NCI-H2107 (cell line): Measurements from ENCODE around the gene SRRM5.
"Not testable (repeated sequence)": the region's sequence is repeated elsewhere in the genome, so short reads cannot be mapped to it uniquely, and the experiment has no call there.

Experiments
- DNase-seq: peaks from one replicate; lab custom pipeline; 2025; lab: John Stamatoyannopoulos, UW

The SRRM5 gene

GRCh38 chr19:43638995-43639518 is 27.2 kb downstream of the SRRM5 start:
- no peak for DNase-seq

- DNase-seq: no peak
These were observed 27.9 kb downstream of the SRRM5 start, which contains the start of gene CADM4 for GRCh38 chr19:43639519-43640423. Gene CADM4 (minus strand): TSS chr19:43639850. CDS start chr19:43639790, 60 bp downstream.

- no peak for DNase-seq
These were observed 28.5 kb downstream of the SRRM5 start for GRCh38 chr19:43640424-43640757.

DNA sequence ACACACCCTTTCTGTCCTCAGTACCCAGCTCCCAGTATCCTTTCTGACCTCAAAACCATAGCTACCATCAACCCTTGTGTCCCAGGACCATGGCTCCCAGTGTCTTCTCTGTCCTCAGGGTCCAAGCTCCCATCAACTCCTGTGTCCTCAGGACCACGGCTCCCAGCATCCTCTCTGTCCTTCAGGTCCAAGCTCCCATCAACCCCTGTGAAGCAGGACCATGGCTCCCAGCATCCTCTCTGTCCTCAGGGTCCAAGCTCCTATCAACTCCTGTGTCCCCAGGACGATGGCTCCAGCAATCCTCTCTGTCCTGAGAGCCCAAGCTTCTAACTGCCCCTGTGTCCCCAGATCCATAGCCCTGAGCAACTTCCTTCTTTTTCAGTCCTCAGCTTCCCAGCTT is 29.4 kb downstream of the SRRM5 start:
- no peak for DNase-seq

- no peak for DNase-seq
These were observed 30.6 kb downstream of the SRRM5 start for GRCh38 chr19:43642531-43642930.

GRCh38 chr19:43643326-43643725 is 31.4 kb downstream of the SRRM5 start:
- no peak for DNase-seq

- DNase-seq: no peak
These were observed 32.3 kb downstream of the SRRM5 start for GRCh38 chr19:43644181-43644580.

DNA sequence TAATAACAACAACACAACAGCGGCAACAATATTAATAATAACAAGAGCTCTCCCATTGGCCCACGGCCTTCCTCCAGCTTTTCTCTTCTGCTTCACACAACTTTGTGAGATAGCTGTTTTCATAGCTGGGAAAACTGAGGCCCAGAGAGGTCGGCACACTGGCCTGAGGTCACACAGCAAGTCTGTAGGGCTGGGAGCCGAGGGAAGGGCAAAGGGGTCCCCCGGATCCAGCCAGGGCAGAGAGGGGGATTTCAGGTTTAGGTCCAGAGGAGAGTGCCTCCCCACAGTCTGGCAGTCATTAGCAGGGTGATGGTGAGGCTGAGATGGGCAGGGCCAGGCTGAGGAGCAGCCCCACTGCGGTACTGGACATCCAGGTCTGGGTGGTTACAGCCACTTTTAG is 36.7 kb downstream of the SRRM5 start:
- DNase-seq: no peak

- DNase-seq: no peak
These were observed 37.6 kb downstream of the SRRM5 start for GRCh38 chr19:43649514-43649913.

DNA sequence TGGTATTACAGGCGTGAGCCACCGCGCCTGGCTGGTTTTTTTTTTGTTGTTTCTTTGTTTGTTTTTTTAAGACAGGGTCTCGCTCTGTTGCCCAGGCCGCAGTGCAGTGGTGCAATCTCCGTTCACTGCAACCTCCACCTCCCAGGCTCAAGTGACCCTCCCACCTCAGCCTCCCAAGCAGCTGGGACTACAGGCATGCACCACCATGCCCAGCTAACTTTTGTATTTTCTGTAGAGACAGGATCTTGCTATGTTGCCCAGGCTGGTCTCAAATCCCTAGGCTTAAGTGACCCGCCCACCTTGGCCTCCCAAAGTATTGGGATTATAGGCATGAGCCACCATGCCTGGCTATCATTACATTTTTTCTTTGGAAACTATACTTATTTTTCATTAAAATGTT is 38.4 kb downstream of the SRRM5 start:
- not testable (repeated sequence) for DNase-seq

DNA sequence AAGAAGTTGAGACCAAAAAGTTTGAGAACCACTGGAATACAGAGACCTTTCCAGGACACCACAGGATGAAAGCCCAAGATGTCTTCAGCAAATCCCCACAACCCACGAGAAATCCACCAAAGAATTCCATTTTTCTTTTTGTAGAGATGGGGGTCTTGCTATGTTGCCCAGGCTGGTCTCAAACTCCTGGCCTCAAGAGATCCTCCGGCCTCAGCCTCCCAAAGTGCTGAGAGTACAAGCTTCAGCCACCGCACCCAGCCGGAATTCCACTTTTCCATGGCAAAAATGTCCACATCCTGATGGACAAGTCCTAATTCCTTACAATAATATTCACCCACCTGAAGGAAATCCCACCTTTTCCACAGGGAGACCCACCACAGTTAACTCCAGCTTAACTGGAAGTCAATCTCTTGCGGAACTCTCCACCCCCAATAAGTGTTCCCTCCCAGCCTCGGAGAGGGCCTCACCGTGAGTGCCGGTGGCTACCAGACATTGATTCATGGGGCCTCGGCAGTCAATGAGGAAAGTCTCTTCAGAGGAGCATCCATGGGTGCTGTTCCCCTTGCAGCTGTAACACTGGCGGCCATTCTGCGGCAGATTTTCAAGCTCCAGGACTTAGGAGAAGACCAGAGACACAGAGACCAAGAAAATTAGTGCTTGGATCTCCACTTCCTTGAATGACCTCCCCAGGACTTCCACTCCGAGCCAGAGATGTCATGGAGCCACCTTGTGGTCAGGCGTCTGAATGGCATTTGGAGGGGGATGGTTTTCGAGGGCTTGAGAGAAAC is 40.1 kb downstream of the SRRM5 start:
- DNase-seq: no peak

- no peak for DNase-seq
These were observed 40.6 kb downstream of the SRRM5 start for GRCh38 chr19:43652546-43652874.

DNA sequence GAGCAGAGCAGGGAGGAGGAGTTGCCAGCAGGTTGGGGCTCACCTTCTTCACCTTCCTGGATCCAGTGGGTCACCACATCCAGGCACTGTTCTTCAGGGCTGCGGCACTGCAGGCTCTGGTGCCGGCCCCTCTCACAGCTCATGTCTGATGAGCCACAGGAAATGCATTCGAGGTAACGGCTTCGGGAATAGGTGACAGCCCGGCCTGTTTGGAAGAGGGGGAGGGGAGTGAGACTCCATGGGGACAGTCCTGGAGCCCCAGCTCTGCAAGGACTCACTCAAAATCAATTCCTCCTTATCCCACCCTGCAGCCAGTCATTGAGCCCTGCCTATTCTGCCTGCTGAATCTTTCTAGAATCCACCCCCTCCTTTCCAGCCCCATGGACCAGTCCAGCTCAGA is 44.5 kb downstream of the SRRM5 start:
- no peak for DNase-seq

- DNase-seq: no peak
These were observed 46.1 kb downstream of the SRRM5 start for GRCh38 chr19:43658001-43658400.

GRCh38 chr19:43658494-43658893 is 46.6 kb downstream of the SRRM5 start:
- DNase-seq: no peak

DNA sequence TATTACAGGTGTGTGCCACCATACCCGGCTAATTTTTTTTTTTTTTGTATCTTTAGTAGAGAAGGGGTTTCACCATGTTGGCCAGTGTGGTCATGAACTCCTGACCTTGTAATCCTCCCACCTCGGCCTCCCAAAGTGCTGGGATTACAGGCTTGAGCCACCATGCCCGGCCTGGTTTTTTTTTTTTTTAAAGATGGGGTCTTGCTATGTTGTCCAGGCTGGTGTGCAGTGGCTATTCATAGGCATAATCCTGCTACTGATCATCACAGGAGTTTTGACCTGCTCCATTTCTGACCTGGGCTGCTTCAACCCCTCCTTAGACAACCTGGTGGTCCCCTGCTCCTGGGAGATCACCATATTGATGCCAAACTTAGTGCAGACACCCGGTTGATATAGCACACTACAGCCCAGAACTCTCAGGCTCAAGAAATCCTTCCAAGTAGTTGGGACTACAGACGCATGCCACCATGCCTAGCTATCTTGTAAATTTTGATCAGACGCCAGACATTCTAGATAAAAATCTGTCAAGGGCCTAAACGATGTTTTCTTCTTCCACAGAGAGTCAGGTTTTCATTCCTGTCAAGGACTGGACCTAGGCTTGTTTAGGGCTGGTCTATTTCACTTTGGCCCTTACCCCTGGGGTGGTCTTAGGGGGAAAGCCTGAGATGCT is 48.5 kb downstream of the SRRM5 start:
- no peak for DNase-seq

DNA sequence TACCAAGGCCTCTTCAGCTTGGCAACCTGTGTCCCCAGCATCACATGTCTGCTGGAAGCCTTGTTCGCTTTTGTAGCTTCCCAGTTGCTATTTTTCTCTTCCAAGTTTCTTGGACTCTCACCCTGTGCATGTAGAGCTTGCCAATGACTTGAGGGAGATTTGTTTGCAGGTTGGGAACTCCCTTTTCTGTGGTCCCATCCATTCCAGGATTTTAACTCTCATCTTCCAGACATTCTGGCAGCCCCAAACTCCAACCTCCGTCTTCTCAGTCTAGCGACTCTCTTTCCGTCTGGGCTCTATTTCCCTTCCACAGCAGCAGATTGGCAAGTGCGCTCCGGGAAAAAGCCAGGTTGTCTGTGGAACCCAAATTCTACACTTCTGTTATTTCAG is 49.1 kb downstream of the SRRM5 start:
- no peak for DNase-seq

DNA sequence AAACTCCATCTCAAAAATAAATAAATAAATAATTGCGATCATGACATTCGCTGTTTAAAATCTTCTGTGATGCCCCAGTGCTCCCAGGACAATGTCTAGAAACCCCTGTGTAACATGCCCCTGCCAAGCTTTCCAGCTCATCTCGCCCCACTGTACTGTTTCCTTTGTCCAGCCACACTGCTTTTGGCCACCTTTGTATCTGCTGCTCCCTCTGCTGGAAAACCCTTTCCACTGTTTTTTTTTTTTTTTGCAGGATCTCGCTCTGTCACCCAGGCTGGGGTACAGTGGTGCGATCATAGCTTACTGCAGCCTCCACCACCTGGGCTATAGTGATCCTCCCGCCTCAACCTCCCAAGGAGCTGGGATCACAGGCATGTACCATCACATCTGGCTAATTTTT is 50.6 kb downstream of the SRRM5 start:
- no peak for DNase-seq

DNA sequence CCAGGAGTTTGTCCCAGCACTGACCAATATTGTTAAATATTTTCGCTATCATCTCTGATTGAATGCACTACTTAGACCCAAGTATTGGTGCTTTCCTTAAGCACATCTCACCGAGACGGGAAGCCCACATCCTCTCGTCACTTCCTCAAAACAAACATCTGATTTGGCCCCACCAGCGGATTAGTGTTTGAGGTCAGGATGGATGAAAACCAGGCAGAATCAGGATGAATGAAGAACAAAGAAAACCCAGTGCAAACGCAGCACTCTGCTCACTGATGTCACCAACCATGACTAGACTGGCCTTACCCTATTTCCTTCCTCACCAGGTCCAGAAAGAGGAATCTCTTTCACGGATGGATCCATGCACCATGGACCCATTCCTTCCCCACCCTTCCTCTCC is 52.1 kb downstream of the SRRM5 start:
- no peak for DNase-seq
